Measurements from ENCODE around the gene SNED1. TPM values are rescaled to one million over a fixed set of nuclear protein-coding genes. Genes with fewer than 3 reads are reported as not detected.

Gene SNED1
- total RNA-seq, 2 donors from 2014 or later, result 42.0 to 72.1 TPM

GRCh38 chr2:240963868-240964703 is 34.3 kb upstream of the SNED1 start:
- no peak for DNase-seq
- Mint-ChIP-seq H3K36me3 (ENCODE audit: low read depth) (no peaks in the 10 kb centered on the region), H3K4me3 (no peak overlapping the region), H3K4me1 (peaks cover 4% of the 10 kb centered on the region), H3K27me3 (no peaks in the 10 kb centered on the region), H3K27ac (no peak overlapping the region)
- no peak for ATAC-seq
- no peaks in the 10 kb centered on the region for H3K9me3 ChIP-seq (ENCODE audit: control insufficient read depth, low read length, poor library complexity, severe bottlenecking)

- no peak for DNase-seq
- H3K36me3 Mint-ChIP-seq (ENCODE audit: low read depth), result no peaks in the 10 kb centered on the region
- H3K27me3 Mint-ChIP-seq, result no peaks in the 10 kb centered on the region
- H3K27ac Mint-ChIP-seq, result no peak overlapping the region
- no peaks in the 10 kb centered on the region for H3K9me3 ChIP-seq (ENCODE audit: control insufficient read depth, low read length, poor library complexity, severe bottlenecking)
- ATAC-seq, result no peak
- H3K4me3 Mint-ChIP-seq, result no peak overlapping the region
- H3K4me1 Mint-ChIP-seq, result peaks cover 4% of the 10 kb centered on the region
These were observed 33.6 kb upstream of the SNED1 start for GRCh38 chr2:240964704-240965295.

GRCh38 chr2:240965296-240965904 is 33.0 kb upstream of the SNED1 start:
- peaks cover 4% of the 10 kb centered on the region for H3K4me1 Mint-ChIP-seq
- DNase-seq, result no peak
- no peaks in the 10 kb centered on the region for H3K27me3 Mint-ChIP-seq
- no peak overlapping the region for H3K27ac Mint-ChIP-seq
- H3K36me3 Mint-ChIP-seq (ENCODE audit: low read depth), result peaks cover 2% of the 10 kb centered on the region
- no peak overlapping the region for H3K4me3 Mint-ChIP-seq
- H3K9me3 ChIP-seq (ENCODE audit: control insufficient read depth, low read length, poor library complexity, severe bottlenecking), result no peaks in the 10 kb centered on the region
- ATAC-seq, result no peak

GRCh38 chr2:240965905-240966456 is 32.4 kb upstream of the SNED1 start:
- H3K27ac Mint-ChIP-seq, result no peak overlapping the region
- peaks cover 4% of the 10 kb centered on the region for H3K27me3 Mint-ChIP-seq
- DNase-seq (no peak), ATAC-seq (no peak)
- H3K36me3 Mint-ChIP-seq (ENCODE audit: low read depth), result peaks cover 2% of the 10 kb centered on the region
- H3K4me3 Mint-ChIP-seq, result no peak overlapping the region
- peaks cover 4% of the 10 kb centered on the region for H3K4me1 Mint-ChIP-seq
- no peaks in the 10 kb centered on the region for H3K9me3 ChIP-seq (ENCODE audit: control insufficient read depth, low read length, poor library complexity, severe bottlenecking)

GRCh38 chr2:240966457-240966905 is 31.9 kb upstream of the SNED1 start:
- Mint-ChIP-seq H3K27me3 (peaks cover 9% of the 10 kb centered on the region), H3K4me3 (no peak overlapping the region), H3K4me1 (peaks cover 4% of the 10 kb centered on the region), H3K36me3 (ENCODE audit: low read depth) (peaks cover 2% of the 10 kb centered on the region), H3K27ac (no peak overlapping the region)
- DNase-seq (no peak), ATAC-seq (no peak)
- no peaks in the 10 kb centered on the region for H3K9me3 ChIP-seq (ENCODE audit: control insufficient read depth, low read length, poor library complexity, severe bottlenecking)

GRCh38 chr2:240966906-240967680 is 31.3 kb upstream of the SNED1 start:
- H3K9me3 ChIP-seq (ENCODE audit: control insufficient read depth, low read length, poor library complexity, severe bottlenecking), result no peaks in the 10 kb centered on the region
- Mint-ChIP-seq H3K36me3 (ENCODE audit: low read depth) (peaks cover 2% of the 10 kb centered on the region), H3K4me3 (no peak overlapping the region), H3K27ac (no peak overlapping the region), H3K27me3 (peaks cover 15% of the 10 kb centered on the region), H3K4me1 (peaks cover 4% of the 10 kb centered on the region)
- no peak for DNase-seq
- no peak for ATAC-seq

GRCh38 chr2:240967681-240968621 is 30.5 kb upstream of the SNED1 start:
- ATAC-seq (no peak), DNase-seq (no peak)
- Mint-ChIP-seq H3K4me1 (peaks cover 4% of the 10 kb centered on the region), H3K4me3 (no peak overlapping the region), H3K27ac (no peak overlapping the region), H3K27me3 (peaks cover 15% of the 10 kb centered on the region), H3K36me3 (ENCODE audit: low read depth) (peaks cover 2% of the 10 kb centered on the region)
- H3K9me3 ChIP-seq (ENCODE audit: control insufficient read depth, low read length, poor library complexity, severe bottlenecking), result no peaks in the 10 kb centered on the region

GRCh38 chr2:240968731-240969624 is 29.4 kb upstream of the SNED1 start:
- no peak overlapping the region for H3K4me3 Mint-ChIP-seq
- no peak overlapping the region for H3K27ac Mint-ChIP-seq
- H3K9me3 ChIP-seq (ENCODE audit: control insufficient read depth, low read length, poor library complexity, severe bottlenecking), result no peaks in the 10 kb centered on the region
- H3K4me1 Mint-ChIP-seq, result peaks cover 7% of the 10 kb centered on the region
- ATAC-seq (no peak), DNase-seq (peak in 1 of 3 donors; percentile 3)
- H3K27me3 Mint-ChIP-seq, result peaks cover 15% of the 10 kb centered on the region
- peaks cover 2% of the 10 kb centered on the region for H3K36me3 Mint-ChIP-seq (ENCODE audit: low read depth)

GRCh38 chr2:240970104-240970503 is 28.3 kb upstream of the SNED1 start:
- H3K4me1 Mint-ChIP-seq, result peaks cover 16% of the 10 kb centered on the region
- H3K27ac Mint-ChIP-seq, result no peak overlapping the region

GRCh38 chr2:240970816-240971215 is 27.6 kb upstream of the SNED1 start:
- no peak overlapping the region for H3K4me3 Mint-ChIP-seq
- H3K36me3 Mint-ChIP-seq (ENCODE audit: low read depth), result peaks cover 2% of the 10 kb centered on the region
- no peak overlapping the region for H3K27ac Mint-ChIP-seq
- no peak for DNase-seq
- H3K4me1 Mint-ChIP-seq, result peaks cover 14% of the 10 kb centered on the region
- no peaks in the 10 kb centered on the region for H3K9me3 ChIP-seq (ENCODE audit: control insufficient read depth, low read length, poor library complexity, severe bottlenecking)
- H3K27me3 Mint-ChIP-seq, result peaks cover 15% of the 10 kb centered on the region
- no peak for ATAC-seq

More at GRCh38 chr2:240970104-240970503, 28.3 kb upstream of the SNED1 start:
- no peak overlapping the region for H3K4me3 Mint-ChIP-seq
- peaks cover 15% of the 10 kb centered on the region for H3K27me3 Mint-ChIP-seq
- DNase-seq (no peak), ATAC-seq (no peak)
- H3K36me3 Mint-ChIP-seq (ENCODE audit: low read depth), result peaks cover 2% of the 10 kb centered on the region
- H3K9me3 ChIP-seq (ENCODE audit: control insufficient read depth, low read length, poor library complexity, severe bottlenecking), result no peaks in the 10 kb centered on the region

- Mint-ChIP-seq H3K4me3 (no peak overlapping the region), H3K27me3 (peaks cover 15% of the 10 kb centered on the region), H3K36me3 (ENCODE audit: low read depth) (peaks cover 2% of the 10 kb centered on the region), H3K27ac (peak overlapping the region; percentile 79), H3K4me1 (peaks cover 14% of the 10 kb centered on the region)
- H3K9me3 ChIP-seq (ENCODE audit: control insufficient read depth, low read length, poor library complexity, severe bottlenecking), result no peaks in the 10 kb centered on the region
- DNase-seq (no peak), ATAC-seq (no peak)
These were observed 26.2 kb upstream of the SNED1 start for GRCh38 chr2:240972201-240972600.
